ENCODE measurements around the gene ZSWIM5.
"Not testable (repeated sequence)": the region's sequence is repeated elsewhere in the genome, so short reads cannot be mapped to it uniquely, and the experiment has no call there.

The ZSWIM5 gene

GRCh38 chr1:45107782-45108181, 98.6 kb downstream of the ZSWIM5 start:
- in situ Hi-C loops (cut with HindIII; ENCODE audit: low pct_ligation_motif_present, low pct_unique_long_range_greater_than_20kb, low sequenced_read_pairs): no loop called here
- no peak for DNase-seq

GRCh38 chr1:45106864-45107263, 99.5 kb downstream of the ZSWIM5 start:
- DNase-seq; in situ Hi-C loops (cut with HindIII; ENCODE audit: low pct_ligation_motif_present, low pct_unique_long_range_greater_than_20kb, low sequenced_read_pairs): not testable (repeated sequence)

GRCh38 chr1:45106156-45106545, 100.3 kb downstream of the ZSWIM5 start:
- in situ Hi-C loops (cut with HindIII; ENCODE audit: low pct_ligation_motif_present, low pct_unique_long_range_greater_than_20kb, low sequenced_read_pairs); DNase-seq: not testable (repeated sequence)

- DNase-seq; in situ Hi-C loops (cut with HindIII; ENCODE audit: low pct_ligation_motif_present, low pct_unique_long_range_greater_than_20kb, low sequenced_read_pairs): not testable (repeated sequence)
Measured at GRCh38 chr1:45105486-45106155, 100.8 kb downstream of the ZSWIM5 start.

- no peak for DNase-seq
- in situ Hi-C loops (cut with HindIII; ENCODE audit: low pct_ligation_motif_present, low pct_unique_long_range_greater_than_20kb, low sequenced_read_pairs): no loop called here
Measured at GRCh38 chr1:45103534-45103933, 102.9 kb downstream of the ZSWIM5 start.

- no peak for DNase-seq
- in situ Hi-C loops (cut with HindIII; ENCODE audit: low pct_ligation_motif_present, low pct_unique_long_range_greater_than_20kb, low sequenced_read_pairs): no loop called here
Measured at GRCh38 chr1:45101947-45102346, 104.5 kb downstream of the ZSWIM5 start.

GRCh38 chr1:45101528-45101927, 104.9 kb downstream of the ZSWIM5 start:
- in situ Hi-C loops (cut with HindIII; ENCODE audit: low pct_ligation_motif_present, low pct_unique_long_range_greater_than_20kb, low sequenced_read_pairs); DNase-seq: not testable (repeated sequence)

GRCh38 chr1:45097944-45098343, 108.5 kb downstream of the ZSWIM5 start:
- in situ Hi-C loops (cut with HindIII; ENCODE audit: low pct_ligation_motif_present, low pct_unique_long_range_greater_than_20kb, low sequenced_read_pairs): no loop called here
- no peak for DNase-seq

- in situ Hi-C loops (cut with HindIII; ENCODE audit: low pct_ligation_motif_present, low pct_unique_long_range_greater_than_20kb, low sequenced_read_pairs): no loop called here
- no peak for DNase-seq
Measured at GRCh38 chr1:45097079-45097478, 109.3 kb downstream of the ZSWIM5 start.

GRCh38 chr1:45095450-45095849, 111.0 kb downstream of the ZSWIM5 start:
- no peak for DNase-seq
- in situ Hi-C loops (cut with HindIII; ENCODE audit: low pct_ligation_motif_present, low pct_unique_long_range_greater_than_20kb, low sequenced_read_pairs): no loop called here

- DNase-seq; in situ Hi-C loops (cut with HindIII; ENCODE audit: low pct_ligation_motif_present, low pct_unique_long_range_greater_than_20kb, low sequenced_read_pairs): not testable (repeated sequence)
Measured at GRCh38 chr1:45094371-45094770, 112.0 kb downstream of the ZSWIM5 start.

GRCh38 chr1:45093334-45093733, 113.1 kb downstream of the ZSWIM5 start:
- in situ Hi-C loops (cut with HindIII; ENCODE audit: low pct_ligation_motif_present, low pct_unique_long_range_greater_than_20kb, low sequenced_read_pairs): no loop called here
- no peak for DNase-seq

GRCh38 chr1:45089711-45090110, 116.7 kb downstream of the ZSWIM5 start:
- no peak for DNase-seq
- in situ Hi-C loops (cut with HindIII; ENCODE audit: low pct_ligation_motif_present, low pct_unique_long_range_greater_than_20kb, low sequenced_read_pairs): no loop called here

- no peak for DNase-seq
- in situ Hi-C loops (cut with HindIII; ENCODE audit: low pct_ligation_motif_present, low pct_unique_long_range_greater_than_20kb, low sequenced_read_pairs): no loop called here
Measured at GRCh38 chr1:45084562-45084961, 121.8 kb downstream of the ZSWIM5 start.

- in situ Hi-C loops (cut with HindIII; ENCODE audit: low pct_ligation_motif_present, low pct_unique_long_range_greater_than_20kb, low sequenced_read_pairs): no loop called here
- DNase-seq: no peak
Measured at GRCh38 chr1:45079533-45079932, 126.9 kb downstream of the ZSWIM5 start.

GRCh38 chr1:45076959-45077358, 129.4 kb downstream of the ZSWIM5 start:
- DNase-seq; in situ Hi-C loops (cut with HindIII; ENCODE audit: low pct_ligation_motif_present, low pct_unique_long_range_greater_than_20kb, low sequenced_read_pairs): not testable (repeated sequence)

- in situ Hi-C loops (cut with HindIII; ENCODE audit: low pct_ligation_motif_present, low pct_unique_long_range_greater_than_20kb, low sequenced_read_pairs): no loop called here
- no peak for DNase-seq
Measured at GRCh38 chr1:45071567-45071966, 134.8 kb downstream of the ZSWIM5 start.

- in situ Hi-C loops (cut with HindIII; ENCODE audit: low pct_ligation_motif_present, low pct_unique_long_range_greater_than_20kb, low sequenced_read_pairs): no loop called here
- no peak for DNase-seq
Measured at GRCh38 chr1:45067806-45068205, 138.6 kb downstream of the ZSWIM5 start.

- in situ Hi-C loops (cut with HindIII; ENCODE audit: low pct_ligation_motif_present, low pct_unique_long_range_greater_than_20kb, low sequenced_read_pairs): no loop called here
- DNase-seq: no peak
Measured at GRCh38 chr1:45065083-45065482, 141.3 kb downstream of the ZSWIM5 start.

GRCh38 chr1:45062463-45062862, 143.9 kb downstream of the ZSWIM5 start:
- DNase-seq; in situ Hi-C loops (cut with HindIII; ENCODE audit: low pct_ligation_motif_present, low pct_unique_long_range_greater_than_20kb, low sequenced_read_pairs): not testable (repeated sequence)

GRCh38 chr1:45059829-45060228, 146.6 kb downstream of the ZSWIM5 start:
- in situ Hi-C loops (cut with HindIII; ENCODE audit: low pct_ligation_motif_present, low pct_unique_long_range_greater_than_20kb, low sequenced_read_pairs): no loop called here
- DNase-seq: no peak
